IMR-90 (cell line): ENCODE measurements around the gene KRTAP8-1. TPM values are rescaled to one million over a fixed set of nuclear protein-coding genes. Genes with fewer than 3 reads are reported as not detected.

Experiments
- ATAC-seq: fragments of 200-7000 bp; cut with Tn5 transposase; 2 replicates; pipeline ENCODE4 v1.9.1; 2020; ENCODE audit warnings: low read depth, mild to moderate bottlenecking, moderate library complexity
- BruUV-seq: library from RNA; stranded (reverse); fragments of 400-500 nt; replicated peaks from 2 replicates; lab custom pipeline; 2021; lab: Mats Ljungman, UMichigan
- CTCF ChIA-PET: fragments of 300-600 bp; formaldehyde crosslinking; extraction: SDS; loops from one replicate; lab custom pipeline; 2021; ENCODE audit warnings: antibody characterized with exemption; lab: Yijun Ruan, JAX
- POLR2A ChIA-PET: fragments of 300-600 bp; sonication (Branson Sonifier 250); formaldehyde crosslinking; loops from one replicate; lab custom pipeline; 2022; ENCODE audit warnings: antibody characterized with exemption; ENCODE audit not compliant: unreplicated experiment; lab: Charles Lee
- DNase-seq: peaks from one replicate; pipeline ENCODE4 v3.0.0; 2013
- H2AFZ ChIP-seq: replicated peaks from 2 replicates; pipeline ENCODE3; 2013; ENCODE audit warnings: low read length, mild to moderate bottlenecking; ENCODE audit not compliant: poor library complexity
- H2AK5ac ChIP-seq: 2 replicates; pipeline ENCODE4 v1.6.1; 2013; ENCODE audit warnings: low read depth, low read length, inconsistent platforms
- H2AK9ac ChIP-seq: replicated peaks from 2 replicates; pipeline ENCODE3; 2013; ENCODE audit warnings: mild to moderate bottlenecking, low read depth, low read length, moderate library complexity; ENCODE audit not compliant: poor library complexity
- H2BK120ac ChIP-seq: 2 replicates; pipeline ENCODE4 v1.6.1; 2013; ENCODE audit warnings: low read depth, low read length, inconsistent platforms
- H2BK15ac ChIP-seq: 3 replicates; pipeline ENCODE4 v1.6.1; 2013; ENCODE audit warnings: low read depth, low read length, inconsistent platforms
- H2BK20ac ChIP-seq: 2 replicates; pipeline ENCODE4 v1.6.1; 2013; ENCODE audit warnings: low read depth, mild to moderate bottlenecking, inconsistent platforms, low read length, moderate library complexity
- H2BK5ac ChIP-seq: 2 replicates; pipeline ENCODE4 v1.6.1; 2013; ENCODE audit warnings: mild to moderate bottlenecking, low read depth, low read length, inconsistent platforms; ENCODE audit not compliant: poor library complexity, severe bottlenecking
- H3K14ac ChIP-seq: replicated peaks from 2 replicates; pipeline ENCODE4 v1.6.1; 2013; ENCODE audit warnings: low read depth, low read length, inconsistent platforms
- H3K18ac ChIP-seq: 2 replicates; pipeline ENCODE4 v1.6.1; 2013; ENCODE audit warnings: low read depth, low read length, control low read depth
- H3K23ac ChIP-seq: 2 replicates; pipeline ENCODE4 v1.6.1; 2013; ENCODE audit warnings: low read depth, low read length, inconsistent platforms
- H3K27ac ChIP-seq: 2 replicates; pipeline ENCODE4 v1.5.1; 2013; ENCODE audit warnings: mild to moderate bottlenecking, control low read depth, low read length; ENCODE audit not compliant: insufficient read depth
- H3K27me3 ChIP-seq: 2 replicates; pipeline ENCODE4 v1.6.1; 2013; ENCODE audit warnings: low read length; ENCODE audit not compliant: control insufficient read depth, insufficient read depth
- H3K36me3 ChIP-seq: 2 replicates; pipeline ENCODE4 v1.6.1; 2013; ENCODE audit warnings: low read length, mixed read lengths; ENCODE audit not compliant: control insufficient read depth, insufficient read depth
- H3K4ac ChIP-seq: 2 replicates; pipeline ENCODE4 v1.6.1; 2013; ENCODE audit warnings: low read depth, low read length, inconsistent platforms
- H3K4me1 ChIP-seq: 2 replicates; pipeline ENCODE4 v1.6.1; 2013; ENCODE audit warnings: low read length, mixed read lengths; ENCODE audit not compliant: control insufficient read depth, insufficient read depth
- H3K4me2 ChIP-seq: 2 replicates; pipeline ENCODE4 v1.6.1; 2013; ENCODE audit warnings: low read depth, mild to moderate bottlenecking, control low read depth, low read length, moderate library complexity
- H3K4me3 ChIP-seq: 2 replicates; pipeline ENCODE4 v1.5.1; 2013; ENCODE audit warnings: low read depth, mild to moderate bottlenecking, control low read depth, low read length, moderate library complexity; ENCODE audit not compliant: insufficient read depth
- H3K56ac ChIP-seq: 2 replicates; pipeline ENCODE4 v1.6.1; 2013; ENCODE audit warnings: low read length, inconsistent platforms; ENCODE audit not compliant: insufficient read depth; ENCODE audit errors: extremely low read depth
- H3K79me1 ChIP-seq, 2 experiments: 2 replicates each; pipeline ENCODE4 v1.6.1; 2013; ENCODE audit warnings: low read length in 2 of 2, inconsistent platforms in 1 of 2, low read depth in 1 of 2
- H3K9ac ChIP-seq: 2 replicates; pipeline ENCODE4 v1.6.1; 2013; ENCODE audit warnings: low read depth, low read length, control low read depth
- H3K9me1 ChIP-seq: 2 replicates; pipeline ENCODE4 v1.6.1; 2013; ENCODE audit warnings: low read length, inconsistent platforms; ENCODE audit not compliant: insufficient read depth
- H3K9me3 ChIP-seq: 2 replicates; pipeline ENCODE4 v1.6.1; 2013; ENCODE audit warnings: low read length; ENCODE audit not compliant: control insufficient read depth, insufficient read depth
- H4K20me1 ChIP-seq: 2 replicates; pipeline ENCODE4 v1.6.1; 2013; ENCODE audit warnings: low read length, inconsistent platforms; ENCODE audit not compliant: insufficient read depth
- H4K5ac ChIP-seq: 2 replicates; pipeline ENCODE4 v1.6.1; 2013; ENCODE audit warnings: mild to moderate bottlenecking, low read depth, low read length, control low read depth
- H4K8ac ChIP-seq, 2 experiments: 2 replicates each; pipeline ENCODE4 v1.6.1; 2013; ENCODE audit warnings: low read depth in 2 of 2, low read length in 2 of 2, control low read depth in 1 of 2, inconsistent platforms in 1 of 2
- H4K91ac ChIP-seq: 2 replicates; pipeline ENCODE4 v1.6.1; 2013; ENCODE audit warnings: low read depth, low read length, inconsistent platforms; ENCODE audit not compliant: insufficient read depth
- MAZ ChIP-seq: IDR thresholded peaks from 2 replicates; pipeline ENCODE4 v1.6.1; 2012; ENCODE audit warnings: low read depth, mild to moderate bottlenecking, low read length, improper control_type of control experiment, moderate library complexity, borderline replicate concordance
- NFE2L2 ChIP-seq: fragments of 150-350 bp; IDR thresholded peaks from 2 replicates; pipeline ENCODE4 v1.6.1; 2016; ENCODE audit warnings: low read depth, mild to moderate bottlenecking, low read length
- WGBS, 2 experiments: methylation state at CpG; one replicate each; pipeline versions ENCODE4 v1.1.5 to v1.1.7; 2013; ENCODE audit warnings: missing lambda C conversion rate in 2 of 2; ENCODE audit not compliant: insufficient read length in 1 of 2; ENCODE audit errors: extremely low coverage in 2 of 2; 5-methylcytosine and 5-hydroxymethylcytosine counted together
- dilution Hi-C: fragments of 300-500 bp; cut with HindIII; formaldehyde crosslinking; loops from one replicate; pipeline ENCODE4 v1.14.3; 2018; ENCODE audit warnings: low sequenced_read_pairs; ENCODE audit not compliant: unreplicated experiment
- in situ Hi-C: fragments of 300-500 bp; cut with MboI; formaldehyde crosslinking; loops from 3 replicates; pipeline ENCODE4 v1.14.3; 2019; ENCODE audit warnings: low sequenced_read_pairs, inconsistent platforms, mixed read lengths
- intact Hi-C: fragments of 100-400 bp; cut with micrococcal nuclease; formaldehyde crosslinking; loops from 2 replicates; pipeline ENCODE4 v1.10.0; 2022
- polyA plus RNA-seq, 3 experiments: library from polyadenylated mRNA; depleted of rRNA; stranded (reverse); fragments of >200 nt; gene quantifications; 2 replicates each; pipeline ENCODE4 v1.2.3, GENCODE V29; 2012; ENCODE audit warnings: low replicate concordance in 1 of 3
- total RNA-seq: library from RNA; depleted of rRNA; stranded (reverse); fragments of >200 nt; gene quantifications from 2 replicates; pipeline ENCODE4 v1.2.3, GENCODE V29; 2012

The KRTAP8-1 gene
- total and polyA plus RNA-seq, 2 of the 4 experiments (the other 2 are of a cell fraction), result not detected

DNA sequence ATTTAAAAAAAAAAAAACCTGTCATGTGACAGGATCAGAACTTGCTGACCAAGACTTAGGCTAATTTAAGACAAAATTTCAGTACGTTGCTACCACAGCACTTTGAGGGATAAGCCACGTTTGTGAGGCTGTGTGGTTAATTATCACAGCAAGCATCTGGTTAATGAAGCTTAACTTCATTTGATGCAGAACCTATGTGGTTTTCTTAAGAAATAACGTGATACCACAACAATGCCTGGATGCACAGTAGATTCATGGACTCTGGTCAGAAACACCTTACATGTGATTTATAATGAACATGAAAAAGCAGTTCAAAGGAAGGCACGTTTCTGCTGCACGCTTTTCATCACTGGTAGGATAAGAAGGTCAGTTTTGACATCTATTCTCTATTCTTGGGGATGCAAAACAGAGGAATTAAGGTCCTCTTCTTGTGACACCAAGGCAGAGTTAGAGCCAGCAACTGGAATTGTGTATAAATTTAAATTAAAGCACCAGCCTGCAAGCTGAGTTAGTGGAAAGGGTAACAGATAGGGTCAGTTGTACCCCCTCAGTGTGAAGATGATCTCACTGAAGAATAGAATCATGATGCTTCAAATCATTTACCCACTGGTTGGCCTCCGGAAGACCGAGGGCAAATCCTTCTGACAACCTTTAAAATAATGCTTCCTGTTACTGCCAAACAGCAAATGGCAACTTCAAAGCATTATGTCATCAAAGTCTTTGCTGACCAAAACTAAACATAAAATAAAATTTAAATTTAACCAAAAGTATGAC lies 6.0 kb upstream of the KRTAP8-1 start:
- no peak overlapping the region for H3K27ac ChIP-seq
- no peak overlapping the region for H2AFZ ChIP-seq
- 30% methylated on average over 2 of the region's 7 CpGs; no CpG with 5 or more reads in 1 of the 2 experiments for WGBS, 2 experiments
- no peaks in the 10 kb centered on the region for H3K79me1 ChIP-seq
- CTCF ChIA-PET, result no interaction called here
- DNase-seq (no peak), ATAC-seq (no peak)
- POLR2A ChIA-PET, result no interaction called here
- H3K9me1 ChIP-seq, result no peaks in the 10 kb centered on the region
- BruUV-seq, result no TSS peak
- H3K14ac ChIP-seq, result no peak overlapping the region
- H4K8ac ChIP-seq, result no peak overlapping the region
- no peak overlapping the region for H2BK5ac ChIP-seq
- H2BK120ac ChIP-seq, result no peak overlapping the region
- no peak overlapping the region for H3K18ac ChIP-seq
- no peaks in the 10 kb centered on the region for H3K27me3 ChIP-seq
- no peaks in the 10 kb centered on the region for H4K20me1 ChIP-seq
- H3K23ac ChIP-seq, result no peak overlapping the region
- in situ Hi-C loops (no loop called here), dilution Hi-C loops (no loop called here), intact Hi-C loops (no loop called here)
- H2BK15ac ChIP-seq, result no peak overlapping the region
- no peak overlapping the region for H3K4me2 ChIP-seq
- H4K5ac ChIP-seq, result no peak overlapping the region
- no peak overlapping the region for H3K56ac ChIP-seq
- no peak overlapping the region for H3K9ac ChIP-seq
- H3K9me3 ChIP-seq, result peaks cover 6% of the 10 kb centered on the region
- H3K4ac ChIP-seq, result no peak overlapping the region
- TF ChIP-seq NFE2L2 (no peak), MAZ (no peak)
- H2AK5ac ChIP-seq, result no peak overlapping the region
- H3K36me3 ChIP-seq, result no peaks in the 10 kb centered on the region
- no peak overlapping the region for H3K4me3 ChIP-seq
- no peaks in the 10 kb centered on the region for H3K4me1 ChIP-seq
- no peak overlapping the region for H2AK9ac ChIP-seq
- no peak overlapping the region for H4K91ac ChIP-seq
- no peak overlapping the region for H2BK20ac ChIP-seq
